NCI-H146 treated with DMSO at 0.1 percent for 48 hours (cell line): ENCODE measurements around the gene CACNA1S.

Experiments
- DNase-seq: peaks from one replicate; lab custom pipeline; 2025; ENCODE audit not compliant: unreplicated experiment; lab: John Stamatoyannopoulos, UW

The CACNA1S gene

DNA sequence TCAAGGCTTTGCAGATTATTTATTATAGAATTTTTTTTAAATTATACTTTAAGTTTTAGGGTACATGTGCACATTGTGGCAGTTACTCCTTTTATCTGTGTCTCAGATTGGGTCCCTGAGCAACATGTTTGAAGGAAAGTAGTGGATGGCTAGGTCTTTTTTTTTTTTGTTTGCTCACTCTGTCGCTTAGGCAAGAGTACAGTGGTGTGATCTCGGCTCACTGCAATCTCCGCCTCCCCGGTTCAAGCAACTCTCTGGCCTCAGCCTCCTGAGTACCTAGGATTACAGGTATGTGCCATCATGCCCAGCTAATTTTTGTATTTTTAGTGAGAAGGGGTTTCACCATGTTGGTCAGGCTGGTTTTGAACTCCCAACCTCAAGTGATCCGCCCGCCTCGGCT is 49.1 kb downstream of the CACNA1S start:
- no peak for DNase-seq

DNA sequence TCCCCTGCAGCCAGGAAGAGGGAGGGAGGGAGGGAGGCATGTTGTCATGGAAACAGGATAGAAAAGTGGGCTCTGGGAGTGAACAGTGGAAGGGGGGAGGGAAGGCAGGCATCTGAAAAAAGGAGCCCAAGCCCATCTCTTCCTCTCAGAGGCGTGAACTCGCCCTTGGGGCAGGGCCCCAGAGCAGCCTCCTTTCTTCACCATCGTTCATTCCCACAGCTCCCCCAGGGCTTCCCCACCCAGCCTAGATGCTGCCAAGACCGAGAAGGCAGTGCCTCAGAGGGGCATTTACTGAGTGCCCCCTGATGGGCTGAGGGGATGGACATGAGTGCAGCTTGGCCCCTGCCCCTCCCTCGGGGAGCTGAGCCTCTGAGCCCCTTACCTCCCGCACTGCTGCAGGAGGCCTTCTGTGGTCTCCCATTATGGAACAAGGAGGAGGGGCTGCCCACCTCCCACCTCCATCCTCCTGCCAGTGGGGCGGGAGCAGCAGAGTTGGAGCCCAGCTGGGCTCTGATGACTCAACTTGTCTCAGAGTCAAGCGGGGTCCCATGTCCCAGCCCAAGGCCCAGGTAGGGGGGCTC is 49.6 kb downstream of the CACNA1S start:
- no peak for DNase-seq

DNA sequence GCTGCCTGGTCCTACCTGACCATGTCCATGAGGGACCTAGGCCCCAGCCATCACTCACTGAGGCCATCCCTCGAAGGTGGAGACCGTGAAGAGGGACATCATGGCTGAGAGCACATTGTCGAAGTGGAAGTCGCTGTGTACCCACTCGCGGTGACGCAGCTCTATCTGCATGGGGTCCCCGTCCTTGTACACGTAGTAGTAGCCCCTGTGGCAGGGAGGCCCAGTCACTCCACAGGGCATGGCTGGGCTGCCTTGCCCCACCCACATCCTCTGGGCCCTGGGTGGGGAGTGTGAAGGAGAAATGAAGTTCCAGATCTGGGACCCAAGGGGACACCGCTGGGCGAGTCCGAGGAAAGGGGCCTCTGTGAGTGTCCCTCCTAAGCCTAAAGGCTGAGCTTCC is 50.3 kb downstream of the CACNA1S start:
- no peak for DNase-seq

DNA sequence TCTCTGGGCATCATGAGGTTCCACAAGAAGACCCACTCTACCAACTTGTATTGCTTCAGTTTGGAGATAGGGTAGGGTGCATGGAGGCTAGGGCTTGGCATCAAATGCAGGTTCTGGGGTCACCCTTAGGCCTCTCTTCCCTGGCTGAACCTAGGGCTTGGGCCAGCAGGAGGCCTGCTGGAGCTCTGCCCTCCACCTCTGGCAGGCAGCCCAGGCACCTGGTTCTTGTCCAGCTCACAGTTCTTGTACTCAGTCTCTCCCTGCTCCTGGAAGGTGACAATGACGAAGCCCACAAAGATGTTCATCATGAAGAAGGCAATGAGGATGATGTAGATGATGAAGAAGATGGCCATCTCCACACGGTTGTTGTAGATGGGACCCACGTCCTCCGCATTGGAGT is 51.2 kb downstream of the CACNA1S start:
- no peak for DNase-seq

DNA sequence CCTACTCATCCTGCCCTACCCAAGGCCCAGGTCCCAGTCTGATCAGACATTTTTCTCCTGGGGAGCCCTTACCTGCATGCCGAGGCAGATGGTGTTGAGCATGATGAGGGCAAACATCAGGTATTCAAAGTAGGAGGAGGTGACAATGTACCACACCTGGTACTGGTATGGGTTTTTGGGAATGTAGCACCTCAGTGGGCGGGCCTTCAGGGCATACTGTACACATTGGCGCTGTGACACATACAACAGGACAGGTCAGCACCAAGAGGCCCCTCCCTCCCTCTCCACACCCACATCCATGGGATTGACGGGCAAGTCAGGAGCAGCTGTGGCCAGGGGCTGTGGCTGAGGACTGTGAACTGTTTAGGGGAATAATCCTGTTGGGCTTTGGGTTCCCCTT is 51.6 kb downstream of the CACNA1S start:
- no peak for DNase-seq

DNA sequence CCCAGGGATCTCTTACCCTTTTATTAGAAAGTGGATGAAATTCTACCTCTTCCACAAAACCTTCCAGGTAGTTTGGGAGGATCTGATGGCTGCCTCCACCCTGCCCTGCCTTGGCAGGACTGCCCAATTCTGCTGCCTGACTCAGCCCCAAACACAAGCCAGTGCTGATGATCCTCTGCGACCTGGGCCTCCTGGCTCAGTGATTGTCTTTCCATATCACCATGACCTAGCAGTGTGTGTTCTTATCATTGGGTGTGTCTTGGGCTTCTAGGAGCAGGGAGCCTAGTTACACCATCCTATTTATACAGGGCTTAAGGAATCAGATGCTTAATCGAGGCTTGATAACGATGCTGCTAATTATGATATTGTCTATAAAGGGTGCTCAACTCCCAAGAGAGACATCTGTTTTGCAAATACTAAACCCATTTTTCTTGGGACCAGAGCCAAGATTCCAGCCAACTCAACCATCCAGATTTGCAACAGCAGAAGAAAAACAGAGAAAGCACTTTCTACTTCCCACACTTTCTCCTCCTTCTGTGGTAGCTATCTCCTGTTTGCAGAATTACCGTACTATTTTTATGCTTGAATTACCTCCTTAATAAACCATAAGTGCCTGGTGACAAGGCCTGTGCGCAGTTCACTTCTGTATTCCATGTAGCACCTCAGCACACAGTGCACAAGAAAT is 52.2 kb downstream of the CACNA1S start:
- no peak for DNase-seq

DNA sequence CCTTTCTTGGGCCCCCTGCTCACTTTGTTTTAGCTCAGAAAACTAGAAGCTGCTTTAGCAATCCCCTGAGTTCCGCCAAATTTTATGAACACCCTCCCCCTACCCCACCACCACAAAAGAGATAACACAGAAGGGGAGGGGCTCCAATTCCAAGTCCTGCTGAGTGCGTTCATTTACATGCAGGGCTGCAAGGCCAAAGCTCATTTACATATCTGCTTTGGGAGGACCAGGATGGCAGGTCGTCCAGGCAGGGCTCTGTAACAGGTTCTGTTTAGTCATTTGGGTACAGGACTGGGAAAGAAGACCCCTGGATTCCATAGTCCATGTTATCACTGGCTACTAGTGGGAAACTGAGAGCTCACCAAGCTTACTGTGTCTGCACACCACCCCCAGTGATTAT is 52.8 kb downstream of the CACNA1S start:
- no peak for DNase-seq

DNA sequence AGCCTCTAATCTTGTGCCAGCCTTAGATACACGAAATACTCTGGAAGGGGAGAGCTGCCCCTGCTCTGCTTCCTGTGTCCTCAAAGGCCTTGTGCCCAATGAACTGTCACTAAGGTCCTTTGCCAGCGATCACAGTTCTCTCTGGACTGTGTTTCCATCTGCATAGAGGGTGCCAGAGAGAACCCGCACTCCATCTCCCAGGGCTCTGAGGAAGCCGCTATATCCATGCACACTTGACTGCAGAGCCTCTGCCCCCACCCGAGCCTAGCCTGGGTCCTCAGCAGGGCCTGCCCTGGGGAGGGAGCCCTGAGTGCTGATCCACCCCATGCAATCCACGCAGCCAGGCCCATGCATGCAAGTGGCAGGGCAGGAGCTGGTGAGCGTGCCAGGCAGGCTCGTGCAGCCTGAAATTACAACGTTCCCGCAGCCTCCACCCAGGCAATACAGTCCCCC is 58.1 kb downstream of the CACNA1S start:
- no peak for DNase-seq

DNA sequence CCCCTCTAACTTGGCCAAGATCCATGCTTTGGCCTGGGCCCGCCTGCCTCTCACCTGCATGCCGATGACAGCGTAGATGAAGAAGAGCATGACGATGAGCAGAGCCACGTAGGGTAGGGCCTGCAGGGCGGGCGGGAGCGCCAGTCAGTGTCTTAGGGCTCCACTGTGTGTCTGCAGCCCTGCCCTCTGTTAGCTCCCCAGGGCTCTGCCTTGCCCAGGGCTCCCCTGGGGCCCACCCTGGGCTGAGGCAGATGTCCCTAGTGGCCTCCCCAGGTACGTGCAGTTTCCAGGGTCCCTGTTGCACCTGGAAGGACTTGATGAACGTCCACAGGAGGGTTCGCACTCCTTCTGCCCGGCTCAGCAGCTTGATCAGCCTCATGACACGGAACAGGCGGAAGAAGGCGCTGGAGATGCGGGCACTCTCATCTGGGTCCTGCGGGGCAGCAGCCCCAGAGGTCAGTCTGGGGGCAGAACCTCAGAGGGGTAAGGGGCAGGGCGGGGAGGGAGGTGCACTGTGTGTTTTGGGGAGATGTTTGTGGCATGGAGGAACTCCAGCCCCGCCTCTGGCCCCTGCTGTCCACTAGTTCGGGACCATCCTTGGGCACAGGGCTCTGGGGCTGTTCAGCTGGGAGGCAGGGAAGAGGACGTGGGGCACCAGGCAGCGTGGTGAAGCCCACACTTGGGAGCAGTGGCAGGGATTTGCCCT is 58.9 kb downstream of the CACNA1S start:
- DNase-seq, result no peak

DNA sequence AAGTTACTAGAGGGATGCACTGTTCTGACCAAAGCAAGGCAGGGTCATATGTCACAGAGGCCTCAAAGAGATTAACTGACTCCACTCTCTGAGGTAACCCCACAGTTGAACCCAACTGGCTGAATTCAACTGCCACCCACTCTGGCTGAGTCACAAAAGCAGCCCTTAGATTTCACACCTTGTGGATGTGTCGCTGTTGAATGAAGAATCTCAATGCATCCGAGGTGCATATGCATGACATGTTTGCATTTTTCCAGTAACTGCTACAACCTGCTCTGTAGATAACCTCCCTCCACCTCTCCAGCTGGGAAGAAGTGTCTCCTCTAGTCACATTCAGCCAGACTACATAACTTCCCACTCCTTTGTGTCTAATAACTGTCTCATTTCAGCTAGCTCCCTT is 60.8 kb downstream of the CACNA1S start:
- DNase-seq, result no peak

DNA sequence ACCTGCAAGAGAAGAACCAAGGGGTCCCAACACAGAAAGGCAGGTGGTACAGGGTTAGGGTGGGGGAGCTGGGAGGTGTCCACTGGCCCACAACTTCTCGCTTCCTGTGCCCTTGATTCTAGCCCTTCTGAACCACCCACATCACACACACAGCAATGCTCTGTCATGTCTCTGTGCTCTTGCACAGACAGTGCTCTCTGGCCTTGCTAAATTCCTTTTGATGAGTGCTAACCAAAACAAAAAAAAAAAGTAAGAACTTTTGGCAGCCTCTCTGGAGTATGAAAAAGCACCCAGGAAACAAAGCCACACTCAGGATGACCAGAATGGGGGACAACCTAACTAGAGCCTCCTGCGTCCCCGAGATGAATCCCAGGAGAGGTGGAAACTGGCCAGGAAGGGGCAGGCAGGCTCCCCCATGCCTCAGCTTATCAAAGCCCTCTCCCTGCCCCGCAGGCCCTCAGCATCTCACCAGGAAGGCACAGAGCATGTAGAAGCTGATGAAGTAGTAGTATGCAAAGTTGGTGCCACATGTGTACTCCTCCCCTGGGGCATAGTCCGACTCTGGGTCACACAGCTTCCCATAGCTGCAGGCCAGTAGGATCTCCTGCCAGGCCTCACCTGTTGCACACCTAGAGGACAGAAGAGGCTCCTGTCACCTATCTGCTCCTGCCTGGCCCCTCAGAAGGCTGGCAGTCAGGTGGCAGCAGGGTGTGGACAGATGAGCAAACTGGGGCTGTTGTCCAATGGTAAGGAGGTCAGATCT is 61.5 kb downstream of the CACNA1S start:
- DNase-seq, result no peak

DNA sequence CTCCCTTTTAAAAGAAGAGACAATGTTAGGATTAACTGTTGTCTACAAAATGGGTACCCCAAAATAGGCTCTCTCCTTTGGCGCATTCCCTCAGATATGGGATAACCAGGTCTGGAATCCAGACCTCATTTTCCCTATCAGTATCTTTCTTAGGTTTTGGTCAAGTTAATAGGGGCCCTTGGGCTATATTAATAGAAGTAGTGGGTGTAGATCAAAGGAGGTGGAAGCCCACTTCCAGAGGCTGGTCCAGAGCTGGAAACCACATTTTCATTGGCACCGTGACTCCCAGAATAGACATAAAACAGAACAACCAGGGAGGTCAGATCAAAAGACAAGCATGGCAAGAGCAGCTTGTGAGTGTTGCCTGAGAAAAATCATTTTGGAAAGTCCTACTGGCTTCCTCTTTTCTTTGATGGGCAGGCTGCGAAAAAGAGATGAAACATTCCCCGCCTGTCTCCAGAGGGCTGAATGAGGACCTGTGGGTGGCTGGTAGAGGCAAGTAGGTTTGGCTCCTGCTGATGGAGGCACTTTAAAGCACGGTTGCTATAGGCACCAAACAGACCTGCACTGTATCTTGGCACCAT is 62.9 kb downstream of the CACNA1S start:
- DNase-seq, result no peak

DNA sequence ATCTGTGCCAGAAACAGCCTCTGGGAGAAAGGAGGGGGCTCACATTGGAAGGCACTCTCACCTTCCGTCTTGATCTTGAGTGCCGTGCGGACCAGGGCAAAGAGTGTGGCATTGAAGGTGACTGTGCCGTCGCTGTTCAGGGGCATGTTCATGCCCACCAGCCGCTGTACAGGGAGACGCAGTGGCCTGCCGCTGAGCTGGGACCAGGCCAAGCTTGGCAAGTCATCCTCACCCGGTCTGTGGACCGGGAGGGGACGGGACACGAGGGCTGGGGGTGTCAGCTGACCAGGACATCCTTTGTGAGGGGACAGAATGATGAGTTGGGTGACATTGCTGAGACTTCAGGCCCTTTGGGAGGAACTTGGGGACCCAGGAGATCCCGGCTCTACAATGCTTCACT is 63.7 kb downstream of the CACNA1S start:
- DNase-seq, result no peak

DNA sequence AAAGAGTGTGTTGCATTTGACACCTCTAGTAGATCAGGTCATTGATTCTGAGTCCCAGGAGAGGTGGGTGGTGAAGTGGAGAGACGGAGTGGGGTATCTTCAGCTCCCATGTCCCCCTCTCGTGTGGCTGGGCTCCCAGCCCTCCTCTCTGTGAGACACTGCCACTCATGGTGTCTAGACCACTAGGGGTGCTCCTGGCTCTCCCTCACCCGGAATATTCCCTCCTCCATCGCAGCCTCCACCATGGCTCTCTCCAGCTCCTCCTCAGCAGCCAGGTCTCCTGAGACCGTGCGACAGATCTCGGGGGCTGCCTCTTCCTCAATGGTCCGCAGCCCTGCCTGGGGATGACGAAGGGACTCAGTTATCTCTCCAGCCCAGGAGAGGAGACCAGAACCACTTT is 68.1 kb downstream of the CACNA1S start:
- DNase-seq, result no peak

DNA sequence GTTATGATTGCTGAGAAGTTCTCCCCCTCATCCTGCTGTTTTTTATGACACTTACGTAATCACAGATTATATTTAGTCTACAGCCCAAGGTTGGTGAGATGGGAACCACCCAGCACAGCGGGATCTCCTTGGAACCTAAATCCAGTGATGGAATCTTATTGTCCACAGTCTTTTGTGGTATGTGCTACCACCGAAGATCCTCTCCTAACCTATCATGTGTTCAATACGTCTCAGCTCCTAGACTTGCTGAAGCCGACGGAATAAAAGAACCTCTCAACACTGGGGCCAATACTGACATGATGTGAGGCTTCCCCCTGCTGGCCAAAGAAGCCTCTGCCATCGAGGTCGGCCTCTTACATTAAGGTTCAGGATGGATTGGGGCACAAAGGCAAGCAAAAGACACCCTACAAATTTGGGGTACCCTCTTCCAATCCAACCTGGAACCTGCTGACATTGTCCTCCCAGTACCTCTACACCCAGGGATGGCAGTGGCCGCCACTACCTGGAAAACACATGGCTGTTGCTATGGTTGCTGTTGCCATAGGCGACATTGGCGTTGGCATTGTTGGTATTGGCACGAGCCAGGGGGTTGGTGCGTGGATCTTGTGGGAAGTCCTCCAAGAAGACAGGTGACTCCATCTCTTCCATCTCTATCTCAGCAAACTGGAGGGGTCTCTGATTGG is 69.3 kb downstream of the CACNA1S start:
- peak; percentile 48 for DNase-seq

DNA sequence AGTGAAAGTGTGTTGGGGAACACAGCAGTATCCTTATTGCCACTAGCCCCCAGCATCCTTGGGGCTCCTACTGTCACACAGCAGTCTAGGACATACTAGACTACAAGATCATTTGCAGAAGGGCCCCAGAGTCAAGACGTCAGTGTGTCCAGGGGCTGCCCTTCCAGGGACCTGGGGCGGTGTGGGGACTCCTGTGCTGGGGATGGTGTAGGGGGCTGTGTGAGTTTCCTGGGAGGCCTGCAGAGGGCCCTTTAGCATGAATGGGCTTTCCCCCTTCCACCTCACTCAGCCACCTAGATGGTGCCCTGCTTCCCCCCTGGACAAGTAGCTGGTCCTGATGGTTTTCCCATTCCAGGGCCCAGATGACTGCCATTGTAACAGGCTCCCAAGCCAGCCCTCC is 71.2 kb downstream of the CACNA1S start:
- no peak for DNase-seq

DNA sequence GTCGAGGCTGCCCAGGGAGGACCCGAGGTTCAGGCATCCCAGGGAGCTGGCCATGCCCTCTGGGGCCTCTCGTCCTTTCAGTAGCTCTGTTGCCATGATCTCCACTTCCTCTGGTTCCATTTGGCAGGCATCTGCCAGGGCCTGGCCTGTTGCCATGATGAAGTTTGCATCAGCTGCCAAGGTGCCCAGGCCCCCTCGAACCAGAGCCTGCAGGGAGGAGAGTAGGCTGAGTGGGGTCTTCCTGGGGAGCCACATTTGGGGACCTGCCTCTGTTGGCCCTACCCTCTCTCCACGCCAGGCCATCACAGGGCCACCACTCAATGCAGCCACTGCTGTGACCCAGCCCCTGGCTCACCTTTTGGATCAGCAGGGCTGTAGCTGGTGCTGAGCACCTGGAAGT is 72.3 kb downstream of the CACNA1S start:
- no peak for DNase-seq

DNA sequence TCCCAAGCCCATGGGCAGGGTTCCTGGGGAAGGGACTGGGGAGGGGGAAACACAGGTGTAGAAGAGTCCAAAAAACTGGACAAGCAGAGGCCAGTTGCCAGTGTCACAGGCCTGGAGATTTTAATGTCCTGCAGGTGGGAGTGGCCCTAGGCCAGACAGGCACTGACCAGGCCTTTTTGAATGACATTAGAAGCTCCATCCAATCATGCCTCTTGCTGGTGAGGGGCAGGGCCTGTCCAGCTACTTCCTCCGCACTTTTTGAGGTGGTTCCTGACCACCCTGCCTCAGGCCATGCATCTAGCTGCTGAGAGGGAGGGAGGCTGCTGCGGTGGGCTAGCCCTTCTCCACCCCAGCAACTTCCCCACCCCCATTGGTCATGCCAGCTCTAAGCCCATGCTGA is 72.8 kb downstream of the CACNA1S start:
- DNase-seq, result no peak

DNA sequence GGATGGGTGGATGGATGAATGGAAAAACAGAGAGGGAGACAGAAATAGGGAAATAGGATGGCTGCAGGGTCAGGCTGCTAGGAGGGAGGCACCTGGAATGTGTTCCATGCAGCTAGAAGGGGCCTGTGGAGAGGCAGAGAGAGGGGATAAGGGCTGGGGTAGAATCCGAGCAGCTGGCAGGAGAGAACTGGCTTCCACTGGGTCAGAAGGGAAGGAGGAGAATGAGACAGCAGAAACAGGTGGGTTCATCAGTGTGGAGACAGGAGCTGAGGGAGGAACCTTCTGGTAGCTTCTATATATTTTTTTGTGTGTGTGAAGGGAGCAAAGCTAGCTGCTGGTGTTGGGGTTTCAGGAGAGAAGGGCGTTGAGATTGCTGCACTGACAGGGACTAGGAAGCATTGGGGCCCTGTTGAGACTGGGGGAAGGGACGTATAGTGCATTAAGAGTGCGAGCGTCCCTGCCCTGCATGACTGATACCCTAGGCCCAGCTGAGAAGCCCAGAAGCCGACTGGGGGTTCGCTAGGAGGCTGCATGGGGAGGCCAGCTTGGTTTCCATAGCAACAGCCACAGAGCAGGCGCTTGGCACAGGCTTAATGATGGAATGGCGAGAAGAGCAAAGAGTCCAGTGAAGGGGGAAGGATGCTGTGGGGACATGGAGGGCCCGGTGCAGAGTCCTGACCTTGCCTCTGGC is 73.9 kb downstream of the CACNA1S start:
- DNase-seq, result no peak

DNA sequence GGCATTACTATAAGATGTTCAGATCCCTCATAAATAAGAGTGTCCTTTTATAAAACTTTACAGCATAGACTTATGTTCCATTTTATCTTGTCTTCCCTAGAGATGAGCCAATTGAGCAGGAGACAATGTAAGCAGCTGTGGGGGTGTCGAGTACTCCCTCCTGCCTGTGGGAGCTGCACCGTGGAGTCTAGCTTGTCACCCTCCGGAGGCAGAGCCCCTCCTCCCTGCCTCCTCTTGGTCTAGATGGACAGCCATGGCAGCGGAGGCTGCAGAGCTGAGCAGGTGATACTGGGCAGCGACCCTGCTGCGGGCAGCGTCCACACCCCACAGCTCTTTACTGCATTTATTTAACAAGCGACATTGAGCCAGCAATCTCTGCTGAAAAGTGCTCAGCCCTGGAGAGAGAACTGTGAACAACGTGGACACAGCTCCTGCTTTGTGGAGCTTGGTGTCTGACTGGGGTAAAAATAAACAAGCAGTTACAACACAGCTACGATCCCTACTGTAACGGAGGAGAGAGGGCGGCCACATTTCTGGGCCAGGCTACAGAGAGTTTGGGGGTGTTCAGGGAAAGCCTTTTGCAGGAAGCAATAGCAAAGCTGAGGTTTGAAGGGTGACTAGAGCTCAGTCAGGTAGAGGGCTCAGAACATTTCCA is 75.9 kb downstream of the CACNA1S start:
- DNase-seq, result peak; percentile 43
